WTC11 (cell line): Measurements from ENCODE around the gene SEH1L. TPM values are rescaled to one million over a fixed set of nuclear protein-coding genes. Genes with fewer than 3 reads are reported as not detected.

Source experiments
- ATAC-seq: fragments of 200-7000 bp; cut with Tn5 transposase; 2 replicates; pipeline ENCODE4 v1.10.0; 2021; ENCODE audit warnings: mild to moderate bottlenecking, moderate library complexity
- CTCF ChIA-PET: fragments of 300-600 bp; sonication (Branson Sonifier 250); formaldehyde crosslinking; loops from one replicate; lab custom pipeline; 2021; ENCODE audit warnings: antibody characterized with exemption; lab: Charles Lee
- POLR2A ChIA-PET: fragments of 350-600 bp; sonication (Branson Sonifier 250); formaldehyde crosslinking; loops from one replicate; lab custom pipeline; 2021; ENCODE audit warnings: antibody characterized with exemption; lab: Charles Lee
- DNase-seq: peaks from one replicate; pipeline ENCODE4 v3.0.0; 2021; ENCODE audit warnings: low spot score
- H3K27ac Mint-ChIP-seq: 2 replicates; pipeline ENCODE4 v1.8.0; 2021; ENCODE audit warnings: mixed read lengths
- H3K27me3 Mint-ChIP-seq: 2 replicates; pipeline ENCODE4 v1.8.0; 2021; ENCODE audit warnings: low read depth, mild to moderate bottlenecking, moderate library complexity, mixed read lengths
- H3K36me3 Mint-ChIP-seq: 2 replicates; pipeline ENCODE4 v1.8.0; 2021; ENCODE audit warnings: mixed read lengths
- H3K4me1 Mint-ChIP-seq: 2 replicates; pipeline ENCODE4 v1.8.0; 2022; ENCODE audit warnings: mixed read lengths
- H3K4me3 Mint-ChIP-seq: 2 replicates; pipeline ENCODE4 v1.8.0; 2021; ENCODE audit warnings: mild to moderate bottlenecking, moderate library complexity, mixed read lengths
- H3K9me3 Mint-ChIP-seq: 2 replicates; pipeline ENCODE4 v1.8.0; 2021; ENCODE audit warnings: mixed read lengths
- ARID4B ChIP-seq: sonication (generic); formaldehyde crosslinking; IDR thresholded peaks from 2 replicates; pipeline ENCODE4 v1.8.0; 2023; ENCODE audit warnings: missing genetic modification reagents, mild to moderate bottlenecking, borderline replicate concordance
- E2F5 ChIP-seq: sonication (generic); formaldehyde crosslinking; IDR thresholded peaks from 2 replicates; pipeline ENCODE4 v1.8.1; 2022; ENCODE audit warnings: mild to moderate bottlenecking, moderate library complexity, missing genetic modification reagents
- EMX1 ChIP-seq: fragments of 250-450 bp; sonication (Bioruptor Pico); IDR thresholded peaks from 2 replicates; pipeline ENCODE4 v1.8.0; 2021; ENCODE audit warnings: mild to moderate bottlenecking
- ETV6 ChIP-seq: sonication (generic); formaldehyde crosslinking; IDR thresholded peaks from 2 replicates; pipeline ENCODE4 v1.8.1; 2022; ENCODE audit warnings: mild to moderate bottlenecking, missing genetic modification reagents
- FOXP4 ChIP-seq: sonication (generic); formaldehyde crosslinking; IDR thresholded peaks from 2 replicates; pipeline ENCODE4 v1.8.0; 2022; ENCODE audit warnings: mild to moderate bottlenecking, missing genetic modification reagents
- MAX ChIP-seq: sonication (generic); formaldehyde crosslinking; IDR thresholded peaks from 2 replicates; pipeline ENCODE4 v1.8.0; 2022; ENCODE audit warnings: mild to moderate bottlenecking, missing genetic modification reagents
- OVOL2 ChIP-seq: fragments of 250-450 bp; sonication (Bioruptor Pico); IDR thresholded peaks from 2 replicates; pipeline ENCODE4 v1.9.0; 2021; ENCODE audit warnings: mild to moderate bottlenecking, borderline replicate concordance
- RELA ChIP-seq: sonication (generic); formaldehyde crosslinking; IDR thresholded peaks from 2 replicates; pipeline ENCODE4 v1.8.1; 2022; ENCODE audit warnings: missing genetic modification reagents, mild to moderate bottlenecking, borderline replicate concordance
- RORB ChIP-seq: fragments of 250-450 bp; sonication (Bioruptor Pico); IDR thresholded peaks from 2 replicates; pipeline ENCODE4 v1.9.0; 2021; ENCODE audit warnings: mild to moderate bottlenecking
- SP1 ChIP-seq: sonication (generic); formaldehyde crosslinking; conservative IDR thresholded peaks from 2 replicates; pipeline ENCODE4 v1.8.1; 2022; ENCODE audit warnings: missing genetic modification reagents
- TP53 ChIP-seq: sonication (generic); formaldehyde crosslinking; IDR thresholded peaks from 2 replicates; pipeline ENCODE4 v1.8.1; 2023; ENCODE audit warnings: mild to moderate bottlenecking, missing genetic modification reagents
- ZNF232 ChIP-seq: sonication (generic); formaldehyde crosslinking; IDR thresholded peaks from 2 replicates; pipeline ENCODE4 v1.8.0; 2022; ENCODE audit warnings: mild to moderate bottlenecking, missing genetic modification reagents
- ZNF317 ChIP-seq: sonication (generic); formaldehyde crosslinking; IDR thresholded peaks from 2 replicates; pipeline ENCODE4 v1.8.1; 2023; ENCODE audit warnings: low read depth, mild to moderate bottlenecking, moderate library complexity, missing genetic modification reagents, borderline replicate concordance
- ZNF416 ChIP-seq: fragments of 250-450 bp; sonication (Bioruptor Pico); IDR thresholded peaks from 2 replicates; pipeline ENCODE4 v1.9.0; 2021; ENCODE audit warnings: mild to moderate bottlenecking, inconsistent platforms
- ZNF532 ChIP-seq: fragments of 250-450 bp; sonication (Bioruptor Pico); IDR thresholded peaks from 2 replicates; pipeline ENCODE4 v1.9.0; 2021; ENCODE audit warnings: mild to moderate bottlenecking, borderline replicate concordance
- total RNA-seq: library from RNA; stranded (reverse); gene quantifications from 3 replicates; pipeline ENCODE4 v1.2.3, GENCODE V29; 2021
- TF ChIP-seq, protein P1 (sequence below): sonication (generic); formaldehyde crosslinking; IDR thresholded peaks from 2 replicates; pipeline ENCODE4 v1.8.1; 2022; ENCODE audit warnings: mild to moderate bottlenecking, missing genetic modification reagents, moderate library complexity, borderline replicate concordance
- TF ChIP-seq, protein P2 (sequence below): sonication (generic); formaldehyde crosslinking; IDR thresholded peaks from 2 replicates; pipeline ENCODE4 v1.8.1; 2023; ENCODE audit warnings: mild to moderate bottlenecking, missing genetic modification reagents, borderline replicate concordance

The SEH1L gene
- total RNA-seq, 1 experiment from 2014 or later = 75.5 TPM

DNA sequence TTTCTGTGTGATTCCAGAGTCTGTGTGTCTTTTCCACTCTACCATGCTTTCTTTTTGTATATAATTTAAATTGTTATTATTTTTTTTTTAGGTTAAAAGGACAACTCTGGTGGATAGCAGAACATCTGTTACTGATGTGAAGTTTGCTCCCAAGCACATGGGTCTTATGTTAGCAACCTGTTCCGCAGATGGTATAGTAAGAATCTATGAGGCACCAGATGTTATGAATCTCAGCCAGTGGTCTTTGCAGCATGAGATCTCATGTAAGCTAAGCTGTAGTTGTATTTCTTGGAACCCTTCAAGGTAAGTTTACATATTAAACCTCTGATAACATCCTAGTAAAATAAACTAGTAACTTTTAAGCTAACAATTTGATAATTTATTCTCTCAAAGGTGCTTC is 15.3 kb downstream of the SEH1L start:
- H3K4me1 Mint-ChIP-seq = no peaks in the 10 kb centered on the region
- TF ChIP-seq ARID4B (CRISPR knock-in tag) (no peak), OVOL2 (CRISPR knock-in tag) (no peak), MAX (CRISPR knock-in tag) (no peak), FOXP4 (CRISPR knock-in tag) (no peak), SP1 (CRISPR knock-in tag) (no peak), ETV6 (CRISPR knock-in tag) (no peak), ZNF416 (CRISPR knock-in tag) (no peak), ZNF532 (CRISPR knock-in tag) (no peak), TP53 (CRISPR knock-in tag) (no peak), RELA (no peak), ZNF317 (CRISPR knock-in tag) (no peak)
- TF ChIP-seq, protein P1, sequence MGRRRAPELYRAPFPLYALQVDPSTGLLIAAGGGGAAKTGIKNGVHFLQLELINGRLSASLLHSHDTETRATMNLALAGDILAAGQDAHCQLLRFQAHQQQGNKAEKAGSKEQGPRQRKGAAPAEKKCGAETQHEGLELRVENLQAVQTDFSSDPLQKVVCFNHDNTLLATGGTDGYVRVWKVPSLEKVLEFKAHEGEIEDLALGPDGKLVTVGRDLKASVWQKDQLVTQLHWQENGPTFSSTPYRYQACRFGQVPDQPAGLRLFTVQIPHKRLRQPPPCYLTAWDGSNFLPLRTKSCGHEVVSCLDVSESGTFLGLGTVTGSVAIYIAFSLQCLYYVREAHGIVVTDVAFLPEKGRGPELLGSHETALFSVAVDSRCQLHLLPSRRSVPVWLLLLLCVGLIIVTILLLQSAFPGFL (CRISPR knock-in tag) = no peak
- TF ChIP-seq, all 79 proteins: peak for 0
- POLR2A ChIA-PET = no interaction called here
- H3K9me3 Mint-ChIP-seq = peaks cover 4% of the 10 kb centered on the region; the same call in 1 of the 2 replicates
- no peak for DNase-seq
- CTCF ChIA-PET = interaction anchor here (0.6 kb wide), 1 partner anchor 28 kb away, joined by 3 read pairs; no protein-coding TSS in a partner anchor
- H3K27ac Mint-ChIP-seq = no peak overlapping the region
- H3K36me3 Mint-ChIP-seq = peaks cover 57% of the 10 kb centered on the region
- no peak overlapping the region for H3K4me3 Mint-ChIP-seq
- ATAC-seq = no peak
- no peaks in the 10 kb centered on the region for H3K27me3 Mint-ChIP-seq

DNA sequence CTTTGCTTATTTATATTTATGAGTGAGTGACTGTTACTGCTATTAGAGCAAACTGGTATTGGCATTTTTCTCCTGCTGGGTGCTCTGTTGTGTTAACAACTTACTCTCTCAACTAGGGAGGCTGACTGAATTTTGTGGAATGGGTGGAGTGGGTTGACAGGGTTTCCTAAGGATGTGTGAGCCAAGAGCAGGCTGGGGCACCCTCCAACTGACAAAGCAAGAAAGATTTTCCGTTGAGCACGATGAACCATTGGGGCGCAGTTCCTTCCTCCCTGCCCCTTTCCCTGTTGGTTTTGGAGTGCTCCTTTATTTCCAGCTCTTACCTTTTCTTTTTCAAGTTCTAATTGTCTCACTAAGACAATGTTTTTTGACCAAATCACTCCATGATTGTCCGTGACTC is 20.3 kb downstream of the SEH1L start:
- Mint-ChIP-seq H3K4me1 (no peaks in the 10 kb centered on the region), H3K36me3 (peaks cover 73% of the 10 kb centered on the region), H3K27me3 (no peaks in the 10 kb centered on the region), H3K4me3 (no peak overlapping the region), H3K27ac (peak overlapping the region; percentile 9; the same call in 1 of the 2 replicates), H3K9me3 (no peaks in the 10 kb centered on the region)
- DNase-seq (no peak), ATAC-seq (no peak)
- CTCF ChIA-PET = no interaction called here
- POLR2A ChIA-PET = no interaction called here
- TF ChIP-seq ZNF317 (CRISPR knock-in tag) (no peak), EMX1 (CRISPR knock-in tag) (no peak), ZNF232 (CRISPR knock-in tag) (no peak), TP53 (CRISPR knock-in tag) (no peak), RORB (CRISPR knock-in tag) (no peak), E2F5 (CRISPR knock-in tag) (no peak)
- TF ChIP-seq, protein P2, sequence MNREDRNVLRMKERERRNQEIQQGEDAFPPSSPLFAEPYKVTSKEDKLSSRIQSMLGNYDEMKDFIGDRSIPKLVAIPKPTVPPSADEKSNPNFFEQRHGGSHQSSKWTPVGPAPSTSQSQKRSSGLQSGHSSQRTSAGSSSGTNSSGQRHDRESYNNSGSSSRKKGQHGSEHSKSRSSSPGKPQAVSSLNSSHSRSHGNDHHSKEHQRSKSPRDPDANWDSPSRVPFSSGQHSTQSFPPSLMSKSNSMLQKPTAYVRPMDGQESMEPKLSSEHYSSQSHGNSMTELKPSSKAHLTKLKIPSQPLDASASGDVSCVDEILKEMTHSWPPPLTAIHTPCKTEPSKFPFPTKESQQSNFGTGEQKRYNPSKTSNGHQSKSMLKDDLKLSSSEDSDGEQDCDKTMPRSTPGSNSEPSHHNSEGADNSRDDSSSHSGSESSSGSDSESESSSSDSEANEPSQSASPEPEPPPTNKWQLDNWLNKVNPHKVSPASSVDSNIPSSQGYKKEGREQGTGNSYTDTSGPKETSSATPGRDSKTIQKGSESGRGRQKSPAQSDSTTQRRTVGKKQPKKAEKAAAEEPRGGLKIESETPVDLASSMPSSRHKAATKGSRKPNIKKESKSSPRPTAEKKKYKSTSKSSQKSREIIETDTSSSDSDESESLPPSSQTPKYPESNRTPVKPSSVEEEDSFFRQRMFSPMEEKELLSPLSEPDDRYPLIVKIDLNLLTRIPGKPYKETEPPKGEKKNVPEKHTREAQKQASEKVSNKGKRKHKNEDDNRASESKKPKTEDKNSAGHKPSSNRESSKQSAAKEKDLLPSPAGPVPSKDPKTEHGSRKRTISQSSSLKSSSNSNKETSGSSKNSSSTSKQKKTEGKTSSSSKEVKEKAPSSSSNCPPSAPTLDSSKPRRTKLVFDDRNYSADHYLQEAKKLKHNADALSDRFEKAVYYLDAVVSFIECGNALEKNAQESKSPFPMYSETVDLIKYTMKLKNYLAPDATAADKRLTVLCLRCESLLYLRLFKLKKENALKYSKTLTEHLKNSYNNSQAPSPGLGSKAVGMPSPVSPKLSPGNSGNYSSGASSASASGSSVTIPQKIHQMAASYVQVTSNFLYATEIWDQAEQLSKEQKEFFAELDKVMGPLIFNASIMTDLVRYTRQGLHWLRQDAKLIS = no peak
